PC-9 (cell line): ENCODE measurements around the gene DACT2. TPM values are rescaled to one million over a fixed set of nuclear protein-coding genes. Genes with fewer than 3 reads are reported as not detected.

Experiments used
- BruUV-seq: library from RNA; stranded (reverse); fragments of 400-500 nt; replicated peaks from 2 replicates; lab custom pipeline; 2021; lab: Mats Ljungman, UMichigan
- CTCF ChIA-PET: fragments of 300-600 bp; sonication (Branson Sonifier 250); formaldehyde crosslinking; loops from one replicate; lab custom pipeline; 2022; ENCODE audit warnings: antibody characterized with exemption; lab: Charles Lee
- POLR2A ChIA-PET: fragments of 300-600 bp; sonication (Branson Sonifier 250); formaldehyde crosslinking; loops from one replicate; lab custom pipeline; 2022; ENCODE audit warnings: antibody characterized with exemption; ENCODE audit not compliant: unreplicated experiment; lab: Charles Lee
- DNase-seq, 2 experiments: peaks; one replicate each; pipeline versions ENCODE4 v3.0.0 to v3.0.0-alpha.2; 2015 to 2022; ENCODE audit warnings: mixed read lengths in 1 of 2
- H2AFZ ChIP-seq: fragments of 200-600 bp; sonication (generic); 2 replicates; pipeline ENCODE4 v1.8.1; 2017; ENCODE audit warnings: antibody characterized with exemption
- H3F3A ChIP-seq: fragments of 200-600 bp; sonication (generic); 2 replicates; pipeline ENCODE4 v1.8.1; 2017; ENCODE audit warnings: antibody characterized with exemption, mild to moderate bottlenecking, low read depth; ENCODE audit not compliant: insufficient read depth
- H3K27ac ChIP-seq: fragments of 200-600 bp; sonication (generic); 2 replicates; pipeline ENCODE4 v1.6.1; 2016; ENCODE audit warnings: mixed run types
- H3K27me3 ChIP-seq: fragments of 200-600 bp; sonication (generic); 2 replicates; pipeline ENCODE4 v1.6.1; 2016; ENCODE audit warnings: low read depth, mixed run types; ENCODE audit not compliant: insufficient read depth
- H3K36me3 ChIP-seq: fragments of 200-600 bp; sonication (generic); 2 replicates; pipeline ENCODE4 v1.6.1; 2016; ENCODE audit warnings: low read depth, mixed run types
- H3K4me1 ChIP-seq: fragments of 200-600 bp; sonication (generic); replicated peaks from 2 replicates; pipeline ENCODE4 v1.6.1; 2016; ENCODE audit warnings: mixed run types; ENCODE audit not compliant: insufficient read depth
- H3K4me2 ChIP-seq: fragments of 200-600 bp; sonication (generic); 2 replicates; pipeline ENCODE4 v1.6.1; 2017; ENCODE audit warnings: mixed run types
- H3K4me3 ChIP-seq: fragments of 200-600 bp; sonication (generic); 2 replicates; pipeline ENCODE4 v1.6.1; 2016; ENCODE audit warnings: mixed run types
- H3K79me2 ChIP-seq: fragments of 200-600 bp; sonication (generic); 2 replicates; pipeline ENCODE4 v1.6.1; 2017; ENCODE audit warnings: low read depth, mixed run types
- H3K9me2 ChIP-seq: fragments of 200-600 bp; sonication (generic); 2 replicates; pipeline ENCODE4 v1.8.1; 2017; ENCODE audit warnings: mild to moderate bottlenecking; ENCODE audit not compliant: insufficient read depth
- H3K9me3 ChIP-seq: fragments of 200-600 bp; sonication (generic); 2 replicates; pipeline ENCODE4 v1.8.1; 2016; ENCODE audit warnings: low read depth; ENCODE audit not compliant: insufficient read depth
- H4K20me1 ChIP-seq: fragments of 200-600 bp; sonication (generic); 2 replicates; pipeline ENCODE4 v1.8.1; 2017; ENCODE audit not compliant: insufficient read depth
- CTCF ChIP-seq: fragments of 200-600 bp; sonication (generic); conservative IDR thresholded peaks from 2 replicates; pipeline ENCODE4 v1.6.1; 2017; ENCODE audit warnings: mixed run types, antibody characterized with exemption, mild to moderate bottlenecking, moderate library complexity
- EZH2 ChIP-seq: fragments of 200-600 bp; sonication (generic); IDR thresholded peaks from 2 replicates; pipeline ENCODE4 v1.8.0; 2017; ENCODE audit warnings: antibody characterized with exemption, low read depth
- intact Hi-C: fragments of 100-400 bp; cut with micrococcal nuclease; formaldehyde crosslinking; loops from one replicate; pipeline ENCODE4 v1.10.0; 2022; ENCODE audit not compliant: unreplicated experiment
- total RNA-seq: library from RNA; stranded (reverse); gene quantifications from 2 replicates; pipeline ENCODE4 v1.2.3, GENCODE V29; 2021

The DACT2 gene
- total RNA-seq, 1 experiment from 2014 or later = not detected

GRCh38 chr6:168364793-168365421 lies 45.3 kb upstream of the DACT2 start:
- no peak overlapping the region for H3K4me2 ChIP-seq
- no peaks in the 10 kb centered on the region for H3K4me1 ChIP-seq
- H3F3A ChIP-seq = no peaks in the 10 kb centered on the region
- H4K20me1 ChIP-seq = no peaks in the 10 kb centered on the region
- no TSS peak for BruUV-seq
- peaks cover 89% of the 10 kb centered on the region for H3K27me3 ChIP-seq
- H3K9me3 ChIP-seq = no peaks in the 10 kb centered on the region
- H3K79me2 ChIP-seq = no peaks in the 10 kb centered on the region
- H3K4me3 ChIP-seq = no peak overlapping the region
- intact Hi-C loops = no loop called here
- no peak overlapping the region for H3K27ac ChIP-seq
- no peak overlapping the region for H2AFZ ChIP-seq
- no peaks in the 10 kb centered on the region for H3K36me3 ChIP-seq
- H3K9me2 ChIP-seq = no peaks in the 10 kb centered on the region
- POLR2A ChIA-PET = no interaction called here
- TF ChIP-seq CTCF = no peak
- no peak for TF ChIP-seq EZH2
- CTCF ChIA-PET = no interaction called here
- DNase-seq = no peak

- H3K9me3 ChIP-seq = no peaks in the 10 kb centered on the region
- no peaks in the 10 kb centered on the region for H3F3A ChIP-seq
- intact Hi-C loops = no loop called here
- no TSS peak for BruUV-seq
- peaks cover 89% of the 10 kb centered on the region for H3K27me3 ChIP-seq
- no peaks in the 10 kb centered on the region for H3K36me3 ChIP-seq
- no peak overlapping the region for H3K4me3 ChIP-seq
- no peaks in the 10 kb centered on the region for H4K20me1 ChIP-seq
- no peaks in the 10 kb centered on the region for H3K9me2 ChIP-seq
- no peak overlapping the region for H2AFZ ChIP-seq
- H3K4me2 ChIP-seq = no peak overlapping the region
- POLR2A ChIA-PET = no interaction called here
- no peaks in the 10 kb centered on the region for H3K79me2 ChIP-seq
- DNase-seq = no peak
- no peaks in the 10 kb centered on the region for H3K4me1 ChIP-seq
- no peak overlapping the region for H3K27ac ChIP-seq
- TF ChIP-seq EZH2 = no peak
- no peak for TF ChIP-seq CTCF
- CTCF ChIA-PET = no interaction called here
Measured at GRCh38 chr6:168363811-168364792, 44.5 kb upstream of the DACT2 start.

- intact Hi-C loops = no loop called here
- DNase-seq = no peak
- Histone ChIP-seq H3K4me1 (no peaks in the 10 kb centered on the region), H3K36me3 (no peaks in the 10 kb centered on the region), H4K20me1 (no peaks in the 10 kb centered on the region), H3F3A (no peaks in the 10 kb centered on the region), H3K27ac (no peak overlapping the region), H3K4me2 (no peak overlapping the region), H3K4me3 (no peak overlapping the region), H3K79me2 (no peaks in the 10 kb centered on the region), H3K9me3 (no peaks in the 10 kb centered on the region), H3K27me3 (peaks cover 84% of the 10 kb centered on the region), H2AFZ (no peak overlapping the region), H3K9me2 (no peaks in the 10 kb centered on the region)
- CTCF ChIA-PET = no interaction called here
- no TSS peak for BruUV-seq
- POLR2A ChIA-PET = no interaction called here
- TF ChIP-seq EZH2 (no peak), CTCF (no peak)
Measured at GRCh38 chr6:168363302-168363701, 43.7 kb upstream of the DACT2 start.
